GM12878 (cell line): ENCODE results near the gene BICD1. TPM values are rescaled to one million over a fixed set of nuclear protein-coding genes. Genes with fewer than 3 reads are reported as not detected.

ENCODE experiments used
- PAX8 ChIP-seq: fragments of 450-650 bp; IDR thresholded peaks from 2 replicates; pipeline ENCODE4 v1.6.1; 2017; ENCODE audit warnings: mild to moderate bottlenecking, moderate library complexity
- polyA plus RNA-seq, 11 experiments: library from polyadenylated mRNA; depleted of rRNA in 4 of 11; unstranded in 6 of 11; stranded (reverse) in 5 of 11; fragments of >200 nt; fragmentation: Nextera tagmentation in 4 of 11; fragmentation: Illumina TruSeq in 1 of 11; extraction: Ambion mirVana in 4 of 11; extraction: Trizol in 1 of 11; gene quantifications; 1 replicate in 1 of 11; 2 replicates in 10 of 11; pipeline versions ENCODE4 v1.2.1 to v1.2.3, GENCODE V29; 2011 to 2016; ENCODE audit warnings: inconsistent platforms in 2 of 11, missing spikeins in 2 of 11, low read depth in 1 of 11
- total RNA-seq, 4 experiments: library from RNA; depleted of rRNA in 3 of 4; stranded (reverse); fragments of >200 nt in 3 of 4; fragmentation: Illumina TruSeq in 1 of 4; extraction: Trizol in 1 of 4; gene quantifications; 2 replicates each; pipeline versions ENCODE4 v1.2.1 to v1.2.3, GENCODE V29; 2013 to 2021
- TF ChIP-seq, protein P1 (sequence below): IDR thresholded peaks from 2 replicates; pipeline ENCODE4 v1.6.1; 2012; ENCODE audit warnings: improper control_type of control experiment, low read depth, low read length; ENCODE audit not compliant: insufficient replicate concordance
- TF ChIP-seq, protein P2 (sequence below): fragments of 450-650 bp; conservative IDR thresholded peaks from 2 replicates; pipeline ENCODE4 v1.6.1; 2017; ENCODE audit warnings: mild to moderate bottlenecking, moderate library complexity

Gene BICD1
- total and polyA plus RNA-seq, 10 of the 15 experiments (the other 5 are each of a cell fraction or from before 2014, with no cell fraction given), result 4.7 to 32.5 (median 14.4) TPM

DNA sequence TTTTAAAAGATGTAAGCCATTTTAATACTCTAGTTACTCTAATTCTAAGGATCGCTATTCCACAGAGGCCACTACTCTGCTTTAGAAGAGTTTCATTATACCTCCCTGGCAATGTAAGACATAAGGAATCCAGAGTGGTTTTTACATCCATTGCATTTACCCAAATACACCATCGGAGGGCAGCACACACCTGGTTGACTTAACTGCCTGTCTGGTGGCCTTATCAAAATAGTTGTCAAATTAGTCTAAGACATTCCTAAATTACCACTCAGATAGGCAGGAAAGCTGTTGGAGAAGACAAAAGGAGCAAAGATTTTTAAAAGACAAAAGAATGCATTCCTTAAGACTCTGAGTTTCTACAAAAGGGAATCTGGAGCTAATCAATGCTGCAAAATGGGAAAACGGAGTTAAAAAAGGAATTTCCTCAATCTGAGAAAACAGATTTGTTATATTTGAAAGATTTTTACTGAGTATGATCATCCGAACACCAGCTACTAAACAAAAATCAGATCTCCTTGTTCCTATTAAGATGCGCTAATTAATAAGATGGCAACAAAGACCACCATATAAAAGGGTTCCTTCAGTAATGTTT is 258.9 kb downstream of the BICD1 start (continued):
- TF ChIP-seq, protein P1, sequence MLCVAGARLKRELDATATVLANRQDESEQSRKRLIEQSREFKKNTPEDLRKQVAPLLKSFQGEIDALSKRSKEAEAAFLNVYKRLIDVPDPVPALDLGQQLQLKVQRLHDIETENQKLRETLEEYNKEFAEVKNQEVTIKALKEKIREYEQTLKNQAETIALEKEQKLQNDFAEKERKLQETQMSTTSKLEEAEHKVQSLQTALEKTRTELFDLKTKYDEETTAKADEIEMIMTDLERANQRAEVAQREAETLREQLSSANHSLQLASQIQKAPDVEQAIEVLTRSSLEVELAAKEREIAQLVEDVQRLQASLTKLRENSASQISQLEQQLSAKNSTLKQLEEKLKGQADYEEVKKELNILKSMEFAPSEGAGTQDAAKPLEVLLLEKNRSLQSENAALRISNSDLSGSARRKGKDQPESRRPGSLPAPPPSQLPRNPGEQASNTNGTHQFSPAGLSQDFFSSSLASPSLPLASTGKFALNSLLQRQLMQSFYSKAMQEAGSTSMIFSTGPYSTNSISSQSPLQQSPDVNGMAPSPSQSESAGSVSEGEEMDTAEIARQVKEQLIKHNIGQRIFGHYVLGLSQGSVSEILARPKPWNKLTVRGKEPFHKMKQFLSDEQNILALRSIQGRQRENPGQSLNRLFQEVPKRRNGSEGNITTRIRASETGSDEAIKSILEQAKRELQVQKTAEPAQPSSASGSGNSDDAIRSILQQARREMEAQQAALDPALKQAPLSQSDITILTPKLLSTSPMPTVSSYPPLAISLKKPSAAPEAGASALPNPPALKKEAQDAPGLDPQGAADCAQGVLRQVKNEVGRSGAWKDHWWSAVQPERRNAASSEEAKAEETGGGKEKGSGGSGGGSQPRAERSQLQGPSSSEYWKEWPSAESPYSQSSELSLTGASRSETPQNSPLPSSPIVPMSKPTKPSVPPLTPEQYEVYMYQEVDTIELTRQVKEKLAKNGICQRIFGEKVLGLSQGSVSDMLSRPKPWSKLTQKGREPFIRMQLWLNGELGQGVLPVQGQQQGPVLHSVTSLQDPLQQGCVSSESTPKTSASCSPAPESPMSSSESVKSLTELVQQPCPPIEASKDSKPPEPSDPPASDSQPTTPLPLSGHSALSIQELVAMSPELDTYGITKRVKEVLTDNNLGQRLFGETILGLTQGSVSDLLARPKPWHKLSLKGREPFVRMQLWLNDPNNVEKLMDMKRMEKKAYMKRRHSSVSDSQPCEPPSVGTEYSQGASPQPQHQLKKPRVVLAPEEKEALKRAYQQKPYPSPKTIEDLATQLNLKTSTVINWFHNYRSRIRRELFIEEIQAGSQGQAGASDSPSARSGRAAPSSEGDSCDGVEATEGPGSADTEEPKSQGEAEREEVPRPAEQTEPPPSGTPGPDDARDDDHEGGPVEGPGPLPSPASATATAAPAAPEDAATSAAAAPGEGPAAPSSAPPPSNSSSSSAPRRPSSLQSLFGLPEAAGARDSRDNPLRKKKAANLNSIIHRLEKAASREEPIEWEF, result no peak
- no peak for TF ChIP-seq PAX8
- TF ChIP-seq, protein P2, sequence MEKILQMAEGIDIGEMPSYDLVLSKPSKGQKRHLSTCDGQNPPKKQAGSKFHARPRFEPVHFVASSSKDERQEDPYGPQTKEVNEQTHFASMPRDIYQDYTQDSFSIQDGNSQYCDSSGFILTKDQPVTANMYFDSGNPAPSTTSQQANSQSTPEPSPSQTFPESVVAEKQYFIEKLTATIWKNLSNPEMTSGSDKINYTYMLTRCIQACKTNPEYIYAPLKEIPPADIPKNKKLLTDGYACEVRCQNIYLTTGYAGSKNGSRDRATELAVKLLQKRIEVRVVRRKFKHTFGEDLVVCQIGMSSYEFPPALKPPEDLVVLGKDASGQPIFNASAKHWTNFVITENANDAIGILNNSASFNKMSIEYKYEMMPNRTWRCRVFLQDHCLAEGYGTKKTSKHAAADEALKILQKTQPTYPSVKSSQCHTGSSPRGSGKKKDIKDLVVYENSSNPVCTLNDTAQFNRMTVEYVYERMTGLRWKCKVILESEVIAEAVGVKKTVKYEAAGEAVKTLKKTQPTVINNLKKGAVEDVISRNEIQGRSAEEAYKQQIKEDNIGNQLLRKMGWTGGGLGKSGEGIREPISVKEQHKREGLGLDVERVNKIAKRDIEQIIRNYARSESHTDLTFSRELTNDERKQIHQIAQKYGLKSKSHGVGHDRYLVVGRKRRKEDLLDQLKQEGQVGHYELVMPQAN, result no peak
